HepG2 (cell line): ENCODE measurements around the gene PPIL3. TPM values are rescaled to one million over a fixed set of nuclear protein-coding genes. Genes with fewer than 3 reads are reported as not detected.

ENCODE experiments used
- AGO2 ChIP-seq: fragments of 200-400 bp; formaldehyde crosslinking; optimal IDR thresholded peaks from 2 replicates; pipeline ENCODE3; 2017; ENCODE audit warnings: mild to moderate bottlenecking, low read depth, low read length, moderate library complexity
- BRD4 ChIP-seq: sonication (generic); formaldehyde crosslinking; IDR thresholded peaks from 2 replicates; pipeline ENCODE4 v1.4.0; 2020; ENCODE audit warnings: missing genetic modification reagents
- CHD2 ChIP-seq: IDR thresholded peaks from 2 replicates; pipeline ENCODE4 v1.6.1; 2011; ENCODE audit warnings: low read depth, low read length, improper control_type of control experiment
- CHD4 ChIP-seq: fragments of 200-600 bp; sonication (generic); IDR thresholded peaks from 2 replicates; pipeline ENCODE4 v1.7.0; 2017; ENCODE audit warnings: mild to moderate bottlenecking, low read length, borderline replicate concordance
- ESRRA ChIP-seq: sonication (generic); formaldehyde crosslinking; IDR thresholded peaks from 2 replicates; pipeline ENCODE4 v1.5.1; 2020; ENCODE audit warnings: mild to moderate bottlenecking, low read depth, missing genetic modification reagents
- GABPB1 ChIP-seq: IDR thresholded peaks from 2 replicates; pipeline ENCODE4 v1.6.1; 2016; ENCODE audit warnings: mild to moderate bottlenecking, missing genetic modification reagents, moderate library complexity, missing compliant biosample characterization
- MBD4 ChIP-seq: IDR thresholded peaks from 2 replicates; pipeline ENCODE4 v1.6.1; 2012; ENCODE audit warnings: low read length, inconsistent platforms, borderline replicate concordance
- MEIS1 ChIP-seq: sonication (generic); formaldehyde crosslinking; IDR thresholded peaks from 2 replicates; pipeline ENCODE4 v1.9.0; 2021; ENCODE audit warnings: mild to moderate bottlenecking, missing genetic modification reagents, moderate library complexity, borderline replicate concordance
- NR2F6 ChIP-seq, 2 experiments: IDR thresholded peaks; 2 replicates each; pipeline ENCODE4 v1.6.1; 2016; ENCODE audit warnings: antibody characterized with exemption in 1 of 2, mild to moderate bottlenecking in 1 of 2
- PCBP1 ChIP-seq: fragments of 200-400 bp; formaldehyde crosslinking; IDR thresholded peaks from 2 replicates; pipeline ENCODE4 v1.6.1; 2017; ENCODE audit warnings: mild to moderate bottlenecking, low read depth, low read length, borderline replicate concordance
- PPARG ChIP-seq: conservative IDR thresholded peaks from 2 replicates; pipeline ENCODE4 v1.6.1; 2016; ENCODE audit warnings: missing biosample characterization, missing genetic modification reagents
- PTBP1 ChIP-seq: fragments of 200-400 bp; formaldehyde crosslinking; IDR thresholded peaks from 2 replicates; pipeline ENCODE4 v1.6.1; 2018; ENCODE audit warnings: low read length, low read depth; ENCODE audit not compliant: poor library complexity, severe bottlenecking
- RAD51 ChIP-seq: fragments of 450-650 bp; IDR thresholded peaks from 2 replicates; pipeline ENCODE4 v1.6.1; 2016; ENCODE audit warnings: borderline replicate concordance
- RFX5 ChIP-seq: IDR thresholded peaks from 2 replicates; pipeline ENCODE4 v1.6.1; 2011; ENCODE audit warnings: low read depth, low read length, improper control_type of control experiment
- RORA ChIP-seq: sonication (generic); formaldehyde crosslinking; IDR thresholded peaks from 2 replicates; pipeline ENCODE4 v1.5.0; 2020; ENCODE audit warnings: mild to moderate bottlenecking, missing genetic modification reagents, moderate library complexity
- STAG1 ChIP-seq: sonication (generic); formaldehyde crosslinking; IDR thresholded peaks from 2 replicates; pipeline ENCODE4 v1.4.0; 2020; ENCODE audit warnings: missing genetic modification reagents
- XBP1 ChIP-seq: sonication (generic); formaldehyde crosslinking; IDR thresholded peaks from 2 replicates; pipeline ENCODE4 v1.5.0; 2020; ENCODE audit warnings: missing genetic modification reagents
- ZNF180 ChIP-seq: sonication (generic); formaldehyde crosslinking; IDR thresholded peaks from 2 replicates; pipeline ENCODE4 v1.4.0; 2020; ENCODE audit warnings: low read depth, missing genetic modification reagents, borderline replicate concordance
- ZNF263 ChIP-seq: sonication (generic); formaldehyde crosslinking; IDR thresholded peaks from 2 replicates; pipeline ENCODE4 v1.4.0; 2020; ENCODE audit warnings: missing genetic modification reagents
- ZNF441 ChIP-seq: sonication (generic); formaldehyde crosslinking; IDR thresholded peaks from 2 replicates; pipeline ENCODE4 v1.7.0; 2021; ENCODE audit warnings: missing genetic modification reagents, borderline replicate concordance
- ZNF546 ChIP-seq: sonication (generic); formaldehyde crosslinking; conservative IDR thresholded peaks from 2 replicates; pipeline ENCODE4 v1.8.1; 2023; ENCODE audit warnings: mild to moderate bottlenecking, missing genetic modification reagents
- ZNF749 ChIP-seq: sonication (generic); formaldehyde crosslinking; IDR thresholded peaks from 2 replicates; pipeline ENCODE4 v1.8.0; 2022; ENCODE audit warnings: mild to moderate bottlenecking, missing genetic modification reagents, moderate library complexity, borderline replicate concordance
- polyA plus RNA-seq, 8 experiments: library from polyadenylated mRNA; depleted of rRNA in 3 of 8; stranded (reverse) in 7 of 8; unstranded in 1 of 8; fragments of >200 nt; fragmentation: Illumina TruSeq in 4 of 8; extraction: Trizol in 4 of 8; gene quantifications; 2 replicates each; pipeline versions ENCODE4 v1.2.1 to v1.2.3, GENCODE V29; 2011 to 2016; ENCODE audit warnings: low read depth in 4 of 8, missing spikeins in 1 of 8, mixed read lengths in 1 of 8; ENCODE audit not compliant: insufficient read depth in 1 of 8
- total RNA-seq, 5 experiments: library from RNA; depleted of rRNA; stranded (reverse); fragments of >200 nt; fragmentation: Illumina TruSeq; extraction: Trizol; gene quantifications; 2 replicates each; pipeline ENCODE4 v1.2.3, GENCODE V29; 2016; ENCODE audit warnings: low read depth in 1 of 5
- TF ChIP-seq, protein P1 (sequence below): sonication (generic); formaldehyde crosslinking; IDR thresholded peaks from 2 replicates; pipeline ENCODE4 v1.4.0; 2020; ENCODE audit warnings: missing genetic modification reagents
- TF ChIP-seq, protein P2 (sequence below): sonication (generic); formaldehyde crosslinking; IDR thresholded peaks from 2 replicates; pipeline ENCODE4 v1.5.1; 2020; ENCODE audit warnings: missing genetic modification reagents, mild to moderate bottlenecking, borderline replicate concordance
- TF ChIP-seq, protein P3 (sequence below): sonication (generic); formaldehyde crosslinking; IDR thresholded peaks from 2 replicates; pipeline ENCODE4 v1.9.0; 2022; ENCODE audit warnings: missing genetic modification reagents, mild to moderate bottlenecking, borderline replicate concordance

PPIL3 gene
- total and polyA plus RNA-seq, 2 of the 13 experiments (the other 11 are each of a cell fraction or from before 2014, with no cell fraction given), result 98.7 to 107 TPM

DNA sequence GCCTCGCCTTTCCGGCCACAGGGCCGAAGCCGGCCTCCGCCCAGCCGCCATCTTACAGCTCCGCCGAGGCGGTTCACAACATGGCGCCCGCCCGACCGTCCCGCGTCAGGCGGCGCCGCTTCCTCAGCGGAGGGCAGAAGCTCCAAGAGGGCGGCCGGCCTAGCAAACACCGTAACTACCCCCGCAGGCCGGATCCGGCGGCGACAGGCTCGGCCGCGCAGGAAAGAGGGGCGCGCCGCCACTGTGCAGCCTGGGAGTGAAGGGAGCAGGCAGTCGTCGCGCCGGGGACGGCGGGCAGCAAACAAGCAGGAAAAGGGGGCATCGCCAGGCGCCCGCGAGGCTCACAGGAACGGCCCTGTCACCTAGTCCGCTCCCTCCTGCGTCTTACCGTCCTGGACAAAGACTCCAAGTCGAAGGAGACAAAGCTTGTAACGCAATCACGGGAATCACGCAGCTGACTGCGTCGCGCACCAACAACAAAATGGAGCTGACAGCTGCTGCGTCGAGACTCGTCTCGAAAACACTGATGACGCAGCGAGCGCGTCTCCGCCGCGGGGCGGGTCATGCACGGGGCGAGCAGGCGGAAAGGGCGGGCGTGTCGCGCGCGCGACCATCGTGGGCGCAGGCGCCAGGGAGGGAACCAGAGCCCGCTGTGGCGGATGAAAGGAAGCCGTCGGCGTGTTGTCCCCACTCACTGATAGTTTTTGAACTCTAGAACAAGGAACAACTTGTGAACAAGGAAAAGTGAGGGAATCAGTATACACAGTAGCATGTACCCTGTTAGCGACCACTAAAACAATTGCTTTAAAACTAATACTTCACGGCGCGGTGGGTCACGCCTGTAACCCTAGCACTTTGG is 24.5 kb downstream of the PPIL3 start, which contains the start of gene CLK1 (continued):
- TF ChIP-seq PCBP1, result no peak
- TF ChIP-seq PPARG (CRISPR knock-in tag), result peak; percentile 74
- TF ChIP-seq NR2F6 (IDR thresholded peaks at IDR 0.05), result no peak; the same call in 1 of the 2 replicates
- peak; percentile 83 for TF ChIP-seq NR2F6 (CRISPR knock-in tag; IDR thresholded peaks at IDR 0.05)
- TF ChIP-seq, protein P1, sequence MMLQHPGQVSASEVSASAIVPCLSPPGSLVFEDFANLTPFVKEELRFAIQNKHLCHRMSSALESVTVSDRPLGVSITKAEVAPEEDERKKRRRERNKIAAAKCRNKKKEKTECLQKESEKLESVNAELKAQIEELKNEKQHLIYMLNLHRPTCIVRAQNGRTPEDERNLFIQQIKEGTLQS (CRISPR knock-in tag), result peak; percentile 54
- TF ChIP-seq, protein P2, sequence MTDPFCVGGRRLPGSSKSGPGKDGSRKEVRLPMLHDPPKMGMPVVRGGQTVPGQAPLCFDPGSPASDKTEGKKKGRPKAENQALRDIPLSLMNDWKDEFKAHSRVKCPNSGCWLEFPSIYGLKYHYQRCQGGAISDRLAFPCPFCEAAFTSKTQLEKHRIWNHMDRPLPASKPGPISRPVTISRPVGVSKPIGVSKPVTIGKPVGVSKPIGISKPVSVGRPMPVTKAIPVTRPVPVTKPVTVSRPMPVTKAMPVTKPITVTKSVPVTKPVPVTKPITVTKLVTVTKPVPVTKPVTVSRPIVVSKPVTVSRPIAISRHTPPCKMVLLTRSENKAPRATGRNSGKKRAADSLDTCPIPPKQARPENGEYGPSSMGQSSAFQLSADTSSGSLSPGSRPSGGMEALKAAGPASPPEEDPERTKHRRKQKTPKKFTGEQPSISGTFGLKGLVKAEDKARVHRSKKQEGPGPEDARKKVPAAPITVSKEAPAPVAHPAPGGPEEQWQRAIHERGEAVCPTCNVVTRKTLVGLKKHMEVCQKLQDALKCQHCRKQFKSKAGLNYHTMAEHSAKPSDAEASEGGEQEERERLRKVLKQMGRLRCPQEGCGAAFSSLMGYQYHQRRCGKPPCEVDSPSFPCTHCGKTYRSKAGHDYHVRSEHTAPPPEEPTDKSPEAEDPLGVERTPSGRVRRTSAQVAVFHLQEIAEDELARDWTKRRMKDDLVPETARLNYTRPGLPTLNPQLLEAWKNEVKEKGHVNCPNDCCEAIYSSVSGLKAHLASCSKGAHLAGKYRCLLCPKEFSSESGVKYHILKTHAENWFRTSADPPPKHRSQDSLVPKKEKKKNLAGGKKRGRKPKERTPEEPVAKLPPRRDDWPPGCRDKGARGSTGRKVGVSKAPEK (CRISPR knock-in tag), result peak; percentile 97
- TF ChIP-seq ZNF546 (CRISPR knock-in tag), result peak; percentile 94
- TF ChIP-seq ZNF749 (CRISPR knock-in tag), result peak; percentile 53; the same call in 1 of the 2 replicates
- TF ChIP-seq ESRRA (CRISPR knock-in tag), result peak; percentile 60; the same call in 1 of the 2 replicates
- peak; percentile 87; the same call in 1 of the 2 replicates for TF ChIP-seq ZNF180 (CRISPR knock-in tag)
- TF ChIP-seq AGO2, result peak; percentile 100
- peak; percentile 93 for TF ChIP-seq GABPB1 (CRISPR knock-in tag)
- TF ChIP-seq CHD2, result peak; percentile 31; the same call in 1 of the 2 replicates
- TF ChIP-seq MBD4, result no peak
- TF ChIP-seq ZNF263 (CRISPR knock-in tag), result peak; percentile 74; the same call in 1 of the 2 replicates
- no peak for TF ChIP-seq RAD51
- TF ChIP-seq, protein P3, sequence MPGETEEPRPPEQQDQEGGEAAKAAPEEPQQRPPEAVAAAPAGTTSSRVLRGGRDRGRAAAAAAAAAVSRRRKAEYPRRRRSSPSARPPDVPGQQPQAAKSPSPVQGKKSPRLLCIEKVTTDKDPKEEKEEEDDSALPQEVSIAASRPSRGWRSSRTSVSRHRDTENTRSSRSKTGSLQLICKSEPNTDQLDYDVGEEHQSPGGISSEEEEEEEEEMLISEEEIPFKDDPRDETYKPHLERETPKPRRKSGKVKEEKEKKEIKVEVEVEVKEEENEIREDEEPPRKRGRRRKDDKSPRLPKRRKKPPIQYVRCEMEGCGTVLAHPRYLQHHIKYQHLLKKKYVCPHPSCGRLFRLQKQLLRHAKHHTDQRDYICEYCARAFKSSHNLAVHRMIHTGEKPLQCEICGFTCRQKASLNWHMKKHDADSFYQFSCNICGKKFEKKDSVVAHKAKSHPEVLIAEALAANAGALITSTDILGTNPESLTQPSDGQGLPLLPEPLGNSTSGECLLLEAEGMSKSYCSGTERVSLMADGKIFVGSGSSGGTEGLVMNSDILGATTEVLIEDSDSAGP (CRISPR knock-in tag), result peak; percentile 96
- TF ChIP-seq CHD4, result no peak; the same call in 1 of the 2 replicates
- no peak for TF ChIP-seq PTBP1
- TF ChIP-seq MEIS1 (CRISPR knock-in tag), result peak; percentile 100
- no peak; the same call in 1 of the 2 replicates for TF ChIP-seq RORA
- peak; percentile 10; the same call in 1 of the 2 replicates for TF ChIP-seq STAG1 (CRISPR knock-in tag)
- TF ChIP-seq XBP1 (CRISPR knock-in tag), result peak; percentile 92; the same call in 1 of the 2 replicates
- peak; percentile 68; the same call in 1 of the 2 replicates for TF ChIP-seq RFX5
- TF ChIP-seq ZNF441 (CRISPR knock-in tag), result no peak; the same call in none of the 2 replicates
- TF ChIP-seq BRD4 (CRISPR knock-in tag), result peak; percentile 96; the same call in 1 of the 2 replicates
